ENCODE data around the gene LSMEM2.
"Not testable (repeated sequence)": the region's sequence is repeated elsewhere in the genome, so short reads cannot be mapped to it uniquely, and the experiment has no call there.

LSMEM2 gene

GRCh38 chr3:50242851-50243542 is 35.9 kb upstream of the LSMEM2 start:
- Histone ChIP-seq H3K9me3 (ENCODE audit: severe bottlenecking) (no peaks in the 10 kb centered on the region), H3K4me3 (ENCODE audit: low read depth, low read length) (no peak overlapping the region), H3K27ac (peak overlapping the region; percentile 36; the same call in 1 of the 2 replicates), H3K36me3 (peaks cover 16% of the 10 kb centered on the region), H3K27me3 (ENCODE audit: insufficient read depth, low read depth, severe bottlenecking) (no peaks in the 10 kb centered on the region)
- DNase-seq: no peak
- TF ChIP-seq, protein P1, sequence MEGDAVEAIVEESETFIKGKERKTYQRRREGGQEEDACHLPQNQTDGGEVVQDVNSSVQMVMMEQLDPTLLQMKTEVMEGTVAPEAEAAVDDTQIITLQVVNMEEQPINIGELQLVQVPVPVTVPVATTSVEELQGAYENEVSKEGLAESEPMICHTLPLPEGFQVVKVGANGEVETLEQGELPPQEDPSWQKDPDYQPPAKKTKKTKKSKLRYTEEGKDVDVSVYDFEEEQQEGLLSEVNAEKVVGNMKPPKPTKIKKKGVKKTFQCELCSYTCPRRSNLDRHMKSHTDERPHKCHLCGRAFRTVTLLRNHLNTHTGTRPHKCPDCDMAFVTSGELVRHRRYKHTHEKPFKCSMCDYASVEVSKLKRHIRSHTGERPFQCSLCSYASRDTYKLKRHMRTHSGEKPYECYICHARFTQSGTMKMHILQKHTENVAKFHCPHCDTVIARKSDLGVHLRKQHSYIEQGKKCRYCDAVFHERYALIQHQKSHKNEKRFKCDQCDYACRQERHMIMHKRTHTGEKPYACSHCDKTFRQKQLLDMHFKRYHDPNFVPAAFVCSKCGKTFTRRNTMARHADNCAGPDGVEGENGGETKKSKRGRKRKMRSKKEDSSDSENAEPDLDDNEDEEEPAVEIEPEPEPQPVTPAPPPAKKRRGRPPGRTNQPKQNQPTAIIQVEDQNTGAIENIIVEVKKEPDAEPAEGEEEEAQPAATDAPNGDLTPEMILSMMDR (IDR thresholded peaks at IDR 0.05; ENCODE audit: low read depth, low read length): no peak

GRCh38 chr3:50243543-50243895 is 35.4 kb upstream of the LSMEM2 start:
- Histone ChIP-seq H3K36me3 (peaks cover 16% of the 10 kb centered on the region), H3K27ac (no peak overlapping the region), H3K9me3 (ENCODE audit: severe bottlenecking) (no peaks in the 10 kb centered on the region), H3K27me3 (ENCODE audit: insufficient read depth, low read depth, severe bottlenecking) (no peaks in the 10 kb centered on the region), H3K4me3 (ENCODE audit: low read depth, low read length) (no peak overlapping the region)
- TF ChIP-seq, protein P1 (IDR thresholded peaks at IDR 0.05; ENCODE audit: low read depth, low read length): no peak
- no peak for DNase-seq

DNA sequence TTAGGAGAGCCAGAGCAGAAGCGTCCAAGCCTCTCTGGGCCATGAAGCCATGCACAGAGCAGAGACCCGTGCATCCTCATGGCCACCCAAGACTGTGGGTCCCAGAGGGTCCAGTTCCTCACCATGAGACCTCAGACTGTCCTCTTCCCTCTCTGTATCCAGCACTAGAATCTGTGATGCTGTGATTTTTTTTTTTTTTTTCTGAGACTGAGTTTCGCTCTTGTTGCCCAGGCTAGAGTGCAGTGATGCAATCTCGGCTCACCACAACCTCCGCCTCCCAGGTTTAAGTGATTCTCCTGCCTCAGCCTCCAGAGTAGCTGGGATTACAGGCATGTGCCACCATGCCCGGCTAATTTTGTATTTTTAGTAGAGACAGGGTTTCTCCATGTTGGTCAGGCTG is 34.1 kb upstream of the LSMEM2 start:
- not testable (repeated sequence) for DNase-seq; H3K9me3 ChIP-seq (ENCODE audit: severe bottlenecking); H3K4me3 ChIP-seq (ENCODE audit: low read depth, low read length); H3K27me3 ChIP-seq (ENCODE audit: insufficient read depth, low read depth, severe bottlenecking)
- H3K27ac ChIP-seq: peak overlapping the region; percentile 85; the same call in 1 of the 2 replicates
- peaks cover 12% of the 10 kb centered on the region for H3K36me3 ChIP-seq

- no peak for DNase-seq
- no peak overlapping the region for H3K4me3 ChIP-seq (ENCODE audit: low read depth, low read length)
- peaks cover 12% of the 10 kb centered on the region for H3K36me3 ChIP-seq
Observed at GRCh38 chr3:50245251-50245745, 33.6 kb upstream of the LSMEM2 start.

DNA sequence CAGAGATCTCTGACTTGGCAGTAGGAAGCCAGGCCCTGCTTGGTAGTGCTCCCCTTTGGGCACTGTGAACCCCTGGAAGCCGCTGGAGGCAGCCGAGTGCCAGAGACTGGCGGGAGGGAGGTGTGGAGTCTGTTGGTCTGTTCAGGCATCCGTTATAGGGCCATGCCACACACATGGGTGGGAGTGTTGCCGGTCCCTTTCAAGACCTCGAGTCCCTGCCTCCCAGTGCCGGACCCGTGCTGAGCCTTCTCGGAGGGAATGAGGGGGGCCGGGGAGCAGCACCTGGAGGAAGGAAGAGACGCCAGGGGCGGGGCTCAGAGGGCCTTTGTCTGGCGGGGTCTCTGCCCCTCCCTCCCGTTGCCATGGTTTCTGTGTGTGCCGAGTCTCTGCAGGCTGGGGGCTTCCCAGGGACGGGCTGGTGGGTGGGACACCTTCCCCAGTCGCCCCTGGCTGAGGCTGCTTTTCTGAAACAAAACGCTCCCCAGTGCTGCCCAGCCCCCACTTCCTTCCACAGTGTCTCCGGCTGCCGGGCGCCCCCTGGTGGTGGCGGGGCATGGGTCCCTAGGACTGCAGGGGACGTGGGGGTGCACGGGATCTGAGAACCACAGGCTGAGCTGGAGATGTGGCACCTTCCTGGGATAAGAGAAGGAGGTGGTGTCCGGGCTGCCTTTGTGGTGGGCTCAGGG is 32.9 kb upstream of the LSMEM2 start:
- TF ChIP-seq, protein P1 (IDR thresholded peaks at IDR 0.05; ENCODE audit: low read depth, low read length): peak; percentile 90
- Histone ChIP-seq H3K9me3 (ENCODE audit: severe bottlenecking) (no peaks in the 10 kb centered on the region), H3K27me3 (ENCODE audit: insufficient read depth, low read depth, severe bottlenecking) (no peaks in the 10 kb centered on the region), H3K4me3 (ENCODE audit: low read depth, low read length) (peak overlapping the region; percentile 42), H3K27ac (peak overlapping the region; percentile 85), H3K36me3 (peaks cover 12% of the 10 kb centered on the region)
- peak; percentile 92 for DNase-seq

More at GRCh38 chr3:50245251-50245745, 33.6 kb upstream of the LSMEM2 start:
- Histone ChIP-seq H3K27ac (peak overlapping the region; percentile 85), H3K27me3 (ENCODE audit: insufficient read depth, low read depth, severe bottlenecking) (no peaks in the 10 kb centered on the region), H3K9me3 (ENCODE audit: severe bottlenecking) (no peaks in the 10 kb centered on the region)
- TF ChIP-seq, protein P1 (IDR thresholded peaks at IDR 0.05; ENCODE audit: low read depth, low read length): no peak

GRCh38 chr3:50246517-50246954 is 32.4 kb upstream of the LSMEM2 start:
- peaks cover 12% of the 10 kb centered on the region for H3K36me3 ChIP-seq
- no peaks in the 10 kb centered on the region for H3K27me3 ChIP-seq (ENCODE audit: insufficient read depth, low read depth, severe bottlenecking)
- no peak overlapping the region for H3K4me3 ChIP-seq (ENCODE audit: low read depth, low read length)
- H3K9me3 ChIP-seq (ENCODE audit: severe bottlenecking): no peaks in the 10 kb centered on the region
- H3K27ac ChIP-seq: peak overlapping the region; percentile 85
- no peak for DNase-seq
- TF ChIP-seq, protein P1 (IDR thresholded peaks at IDR 0.05; ENCODE audit: low read depth, low read length): no peak

Data from WERI-Rb-1 (cell line).